ENCODE data around the gene THTPA. TPM values are rescaled to one million over a fixed set of nuclear protein-coding genes. Genes with fewer than 3 reads are reported as not detected.

The THTPA gene
- total and polyA plus RNA-seq, 10 donors = 4.5 to 25.4 (median 17.8) TPM

DNA sequence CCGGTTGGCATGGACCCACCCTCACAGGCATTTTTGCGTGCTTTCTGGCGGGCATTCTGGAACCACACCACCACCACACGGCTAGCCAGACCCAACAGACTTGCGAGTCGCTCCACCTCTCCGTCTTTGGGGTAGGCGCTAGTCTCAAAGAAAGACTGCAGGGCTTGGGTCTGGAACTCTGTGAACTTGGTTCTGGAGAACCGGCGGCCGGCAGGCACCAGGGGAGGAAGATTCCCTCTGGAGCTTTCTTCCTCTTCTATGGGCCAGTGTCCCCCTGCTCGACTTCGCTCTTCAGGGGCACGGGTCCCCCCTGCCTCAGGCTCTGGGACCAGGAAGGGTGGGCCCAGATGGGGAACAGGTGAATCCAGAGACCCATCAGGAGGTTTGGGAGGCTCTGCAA lies 31.1 kb upstream of the THTPA start:
- WGBS, 5 donors = 91 to 98% (median 93%) methylated on average over 11 to 14 of the region's 14 CpGs

DNA sequence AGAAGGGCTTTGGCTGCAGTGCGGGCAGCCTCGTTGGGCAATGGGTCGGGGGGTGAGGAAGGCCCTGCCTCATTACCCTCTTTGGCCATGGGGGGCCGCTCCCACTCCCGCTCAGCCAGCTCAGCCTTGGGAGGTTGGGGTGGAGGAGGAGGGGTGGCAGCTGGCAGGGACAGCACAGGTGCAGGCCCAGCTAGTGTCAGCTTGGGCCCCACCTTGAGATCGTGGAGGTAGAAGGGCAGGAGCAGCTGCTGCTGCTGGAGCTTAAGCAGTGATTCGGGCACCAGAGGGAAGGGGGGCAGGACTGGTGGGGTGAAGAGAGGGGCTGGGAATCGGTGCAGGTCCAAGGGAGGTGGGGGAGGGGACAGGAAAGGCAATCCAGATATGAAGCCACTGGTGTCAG lies 30.5 kb upstream of the THTPA start:
- intact Hi-C loops (cut with DNase I; ENCODE audit: low total_unique reads) = no loop called here
- Histone ChIP-seq H3K9me3 (no peaks in the 10 kb centered on the region), H3K4me3 (no peak overlapping the region), H3K27ac (no peak overlapping the region), H3K27me3 (replicated peaks in 1 of 7) (no peaks in the 10 kb centered on the region), H3K4me1 (peaks cover 0 to 13% (median under 1%) of the 10 kb centered on the region in 6 donors), H3K36me3 (peaks cover 0 to 18% (median 0%) of the 10 kb centered on the region in 6 donors)
- DNase-seq = no peak
- 69 to 91% (median 85%) methylated on average over 8 of the region's 8 CpGs for WGBS, 5 donors
- no peak for TF ChIP-seq POLR2A (IDR thresholded peaks at IDR 0.05)
- TF ChIP-seq, protein P1, sequence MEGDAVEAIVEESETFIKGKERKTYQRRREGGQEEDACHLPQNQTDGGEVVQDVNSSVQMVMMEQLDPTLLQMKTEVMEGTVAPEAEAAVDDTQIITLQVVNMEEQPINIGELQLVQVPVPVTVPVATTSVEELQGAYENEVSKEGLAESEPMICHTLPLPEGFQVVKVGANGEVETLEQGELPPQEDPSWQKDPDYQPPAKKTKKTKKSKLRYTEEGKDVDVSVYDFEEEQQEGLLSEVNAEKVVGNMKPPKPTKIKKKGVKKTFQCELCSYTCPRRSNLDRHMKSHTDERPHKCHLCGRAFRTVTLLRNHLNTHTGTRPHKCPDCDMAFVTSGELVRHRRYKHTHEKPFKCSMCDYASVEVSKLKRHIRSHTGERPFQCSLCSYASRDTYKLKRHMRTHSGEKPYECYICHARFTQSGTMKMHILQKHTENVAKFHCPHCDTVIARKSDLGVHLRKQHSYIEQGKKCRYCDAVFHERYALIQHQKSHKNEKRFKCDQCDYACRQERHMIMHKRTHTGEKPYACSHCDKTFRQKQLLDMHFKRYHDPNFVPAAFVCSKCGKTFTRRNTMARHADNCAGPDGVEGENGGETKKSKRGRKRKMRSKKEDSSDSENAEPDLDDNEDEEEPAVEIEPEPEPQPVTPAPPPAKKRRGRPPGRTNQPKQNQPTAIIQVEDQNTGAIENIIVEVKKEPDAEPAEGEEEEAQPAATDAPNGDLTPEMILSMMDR (IDR thresholded peaks at IDR 0.05 in 8 of 11, conservative IDR thresholded peaks at IDR 0.05 in 3 of 11) = no peak

More for the DNA sequence above, 31.1 kb upstream of the THTPA start:
- Histone ChIP-seq H3K27ac (no peak overlapping the region), H3K4me1 (peaks cover 0 to 6% (median 0%) of the 10 kb centered on the region in 6 donors), H3K4me3 (no peak overlapping the region), H3K36me3 (peaks cover 0 to 18% (median 0%) of the 10 kb centered on the region in 6 donors), H3K9me3 (no peaks in the 10 kb centered on the region), H3K27me3 (replicated peaks in 1 of 7) (no peaks in the 10 kb centered on the region)
- DNase-seq = no peak
- intact Hi-C loops (cut with DNase I; ENCODE audit: low total_unique reads) = no loop called here
- TF ChIP-seq POLR2A (IDR thresholded peaks at IDR 0.05) = no peak
- TF ChIP-seq POLR2AphosphoS5 (IDR thresholded peaks at IDR 0.05) = no peak

DNA sequence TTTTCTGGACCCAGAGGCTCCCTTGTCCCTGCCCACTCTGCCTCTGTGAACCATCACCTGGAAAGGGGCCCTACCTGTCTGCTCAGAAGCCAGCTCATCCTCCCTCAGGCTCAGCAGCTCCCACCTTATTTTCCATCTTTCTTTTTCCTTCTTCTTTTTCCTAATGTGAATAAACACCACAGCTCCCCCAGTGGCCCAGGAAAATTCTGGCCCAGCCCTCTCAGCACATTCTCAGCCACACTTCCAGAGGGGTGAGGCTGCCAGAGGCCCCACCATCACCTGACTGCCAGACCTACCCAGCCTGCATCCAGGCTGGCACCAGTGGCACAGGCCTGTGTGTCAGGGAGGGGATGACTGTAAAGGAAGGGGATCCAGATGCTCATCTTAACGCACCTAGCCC lies 27.5 kb upstream of the THTPA start:
- H3K4me1 ChIP-seq = peaks cover 0 to 20% (median 2%) of the 10 kb centered on the region in 6 donors
- TF ChIP-seq, protein P1 (IDR thresholded peaks at IDR 0.05 in 8 of 11, conservative IDR thresholded peaks at IDR 0.05 in 3 of 11) = no peak
- TF ChIP-seq POLR2AphosphoS5 (IDR thresholded peaks at IDR 0.05) = no peak
- TF ChIP-seq POLR2A (IDR thresholded peaks at IDR 0.05) = no peak
- DNase-seq = peak; percentile 43
- no peaks in the 10 kb centered on the region for H3K9me3 ChIP-seq
- WGBS, 5 donors = 77 to 92% (median 84%) methylated on average over 1 of the region's 1 CpG
- H3K4me3 ChIP-seq = no peak overlapping the region
- peak overlapping the region in 4 of 8 donors; percentile 15 to 71 (median 43) for H3K27ac ChIP-seq
- no peaks in the 10 kb centered on the region for H3K27me3 ChIP-seq (replicated peaks in 1 of 7)
- H3K36me3 ChIP-seq = peaks cover 0 to 23% (median 0%) of the 10 kb centered on the region in 6 donors
- intact Hi-C loops (cut with DNase I; ENCODE audit: low total_unique reads) = no loop called here

DNA sequence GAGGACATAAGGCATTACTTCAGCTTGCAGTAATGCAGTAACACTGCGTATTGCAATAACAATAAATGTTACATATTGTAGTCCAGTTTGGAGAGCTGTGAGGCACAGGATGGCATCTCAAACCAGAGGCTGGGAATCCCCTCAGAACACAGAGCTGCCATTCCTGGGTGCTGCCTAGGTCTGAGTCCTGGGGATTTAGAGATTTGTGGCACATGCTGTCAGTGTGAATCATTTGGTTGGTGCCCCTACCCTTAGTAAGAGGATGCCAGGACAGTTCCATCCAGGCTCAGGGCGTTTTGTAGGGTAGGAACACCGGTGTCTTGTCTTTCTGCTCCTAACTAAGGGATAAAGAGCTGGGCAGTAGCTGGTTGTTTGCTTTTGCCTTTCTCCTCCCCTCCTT lies 27.1 kb upstream of the THTPA start:
- WGBS, 5 donors = 74 to 81% (median 77%) methylated on average over 3 of the region's 3 CpGs
- TF ChIP-seq, protein P1 (IDR thresholded peaks at IDR 0.05 in 8 of 11, conservative IDR thresholded peaks at IDR 0.05 in 3 of 11) = no peak
- TF ChIP-seq POLR2A (IDR thresholded peaks at IDR 0.05) (no peak), POLR2AphosphoS5 (IDR thresholded peaks at IDR 0.05) (no peak)
- Histone ChIP-seq H3K36me3 (peaks cover 0 to 27% (median 0%) of the 10 kb centered on the region in 6 donors), H3K4me3 (no peak overlapping the region), H3K27ac (peak overlapping the region in 4 of 8 donors; percentile 15 to 71 (median 43)), H3K4me1 (peaks cover 0 to 20% (median 2%) of the 10 kb centered on the region in 6 donors), H3K9me3 (no peaks in the 10 kb centered on the region), H3K27me3 (replicated peaks in 1 of 7) (no peaks in the 10 kb centered on the region)
- peak; percentile 32 for DNase-seq
- intact Hi-C loops (cut with DNase I; ENCODE audit: low total_unique reads) = no loop called here

All from spleen (tissue), 11 donors.